HFFc6 (cell line): ENCODE results near the gene DNASE1L2. TPM values are rescaled to one million over a fixed set of nuclear protein-coding genes. Genes with fewer than 3 reads are reported as not detected.

Experiments used
- DNase-seq: peaks from one replicate; pipeline ENCODE4 v3.0.0-alpha.2; 2018
- H3K27ac Mint-ChIP-seq: 2 replicates; pipeline ENCODE4 v1.8.0; 2020; ENCODE audit warnings: mild to moderate bottlenecking, mixed read lengths
- H3K27me3 Mint-ChIP-seq: 2 replicates; pipeline ENCODE4 v1.8.0; 2021; ENCODE audit warnings: mild to moderate bottlenecking, moderate library complexity, mixed read lengths; ENCODE audit not compliant: insufficient read depth
- H3K36me3 Mint-ChIP-seq: 2 replicates; pipeline ENCODE4 v1.8.0; 2021; ENCODE audit warnings: low read depth, mixed read lengths
- H3K4me1 Mint-ChIP-seq: 2 replicates; pipeline ENCODE4 v1.8.0; 2020; ENCODE audit warnings: low read depth, mixed read lengths
- H3K4me3 Mint-ChIP-seq: 2 replicates; pipeline ENCODE4 v1.8.0; 2020; ENCODE audit warnings: mild to moderate bottlenecking, moderate library complexity, mixed read lengths
- H3K9me3 Mint-ChIP-seq: 2 replicates; pipeline ENCODE4 v1.8.0; 2020; ENCODE audit warnings: mild to moderate bottlenecking, mixed read lengths
- total RNA-seq, 6 experiments: library from RNA; stranded (reverse); fragmentation: NEBNext Ultra II Directional; extraction: Animal tissue kit (Norgen Biotek cat#: 25700); gene quantifications; 2 replicates in 1 of 6; 3 replicates in 5 of 6; pipeline ENCODE4 v1.2.3, GENCODE V29; 2021
- TF ChIP-seq, protein P1 (sequence below): fragments of 200-600 bp; sonication (generic); IDR thresholded peaks from 2 replicates; pipeline ENCODE4 v1.5.0; 2021; ENCODE audit warnings: antibody characterized with exemption, mild to moderate bottlenecking

The DNASE1L2 gene
- total RNA-seq, 6 experiments from 2014 or later: 0.82 to 1.5 (median 1.1) TPM

DNA sequence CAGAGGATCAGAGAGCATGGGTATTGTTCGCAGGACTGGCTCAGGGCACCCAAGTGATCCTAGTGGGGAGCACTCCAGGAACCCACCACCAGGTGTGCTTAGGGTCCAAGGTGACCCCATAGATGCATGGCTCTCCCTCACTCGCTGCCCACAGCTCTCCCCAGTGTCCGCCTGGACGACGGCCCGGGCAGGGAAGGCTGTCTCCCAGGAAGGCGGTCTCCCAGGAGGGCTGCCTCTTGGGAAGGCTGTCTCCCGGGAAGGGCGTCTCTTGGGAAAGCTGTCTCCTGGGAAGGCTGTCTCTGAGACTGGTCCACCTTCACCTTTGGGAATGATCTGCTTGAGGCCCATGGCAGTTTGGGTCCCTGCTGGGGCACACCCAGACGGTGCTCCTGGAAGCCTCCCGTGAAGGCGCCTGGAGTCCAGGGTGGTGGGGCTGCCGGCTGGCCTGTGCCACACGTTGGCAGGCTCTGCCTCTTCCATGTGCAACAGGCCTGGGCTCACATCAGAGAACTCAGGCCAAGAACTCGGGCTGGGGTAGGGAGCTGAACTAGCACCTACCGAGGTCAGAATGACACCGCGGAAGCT lies 10.1 kb downstream of the DNASE1L2 start:
- Mint-ChIP-seq H3K27ac (no peak overlapping the region), H3K36me3 (peaks cover 14% of the 10 kb centered on the region), H3K27me3 (no peaks in the 10 kb centered on the region), H3K4me1 (peaks cover 9% of the 10 kb centered on the region; the same call in 1 of the 2 replicates), H3K4me3 (no peak overlapping the region), H3K9me3 (no peaks in the 10 kb centered on the region)
- DNase-seq: no peak
- TF ChIP-seq, protein P1, sequence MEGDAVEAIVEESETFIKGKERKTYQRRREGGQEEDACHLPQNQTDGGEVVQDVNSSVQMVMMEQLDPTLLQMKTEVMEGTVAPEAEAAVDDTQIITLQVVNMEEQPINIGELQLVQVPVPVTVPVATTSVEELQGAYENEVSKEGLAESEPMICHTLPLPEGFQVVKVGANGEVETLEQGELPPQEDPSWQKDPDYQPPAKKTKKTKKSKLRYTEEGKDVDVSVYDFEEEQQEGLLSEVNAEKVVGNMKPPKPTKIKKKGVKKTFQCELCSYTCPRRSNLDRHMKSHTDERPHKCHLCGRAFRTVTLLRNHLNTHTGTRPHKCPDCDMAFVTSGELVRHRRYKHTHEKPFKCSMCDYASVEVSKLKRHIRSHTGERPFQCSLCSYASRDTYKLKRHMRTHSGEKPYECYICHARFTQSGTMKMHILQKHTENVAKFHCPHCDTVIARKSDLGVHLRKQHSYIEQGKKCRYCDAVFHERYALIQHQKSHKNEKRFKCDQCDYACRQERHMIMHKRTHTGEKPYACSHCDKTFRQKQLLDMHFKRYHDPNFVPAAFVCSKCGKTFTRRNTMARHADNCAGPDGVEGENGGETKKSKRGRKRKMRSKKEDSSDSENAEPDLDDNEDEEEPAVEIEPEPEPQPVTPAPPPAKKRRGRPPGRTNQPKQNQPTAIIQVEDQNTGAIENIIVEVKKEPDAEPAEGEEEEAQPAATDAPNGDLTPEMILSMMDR: no peak

DNA sequence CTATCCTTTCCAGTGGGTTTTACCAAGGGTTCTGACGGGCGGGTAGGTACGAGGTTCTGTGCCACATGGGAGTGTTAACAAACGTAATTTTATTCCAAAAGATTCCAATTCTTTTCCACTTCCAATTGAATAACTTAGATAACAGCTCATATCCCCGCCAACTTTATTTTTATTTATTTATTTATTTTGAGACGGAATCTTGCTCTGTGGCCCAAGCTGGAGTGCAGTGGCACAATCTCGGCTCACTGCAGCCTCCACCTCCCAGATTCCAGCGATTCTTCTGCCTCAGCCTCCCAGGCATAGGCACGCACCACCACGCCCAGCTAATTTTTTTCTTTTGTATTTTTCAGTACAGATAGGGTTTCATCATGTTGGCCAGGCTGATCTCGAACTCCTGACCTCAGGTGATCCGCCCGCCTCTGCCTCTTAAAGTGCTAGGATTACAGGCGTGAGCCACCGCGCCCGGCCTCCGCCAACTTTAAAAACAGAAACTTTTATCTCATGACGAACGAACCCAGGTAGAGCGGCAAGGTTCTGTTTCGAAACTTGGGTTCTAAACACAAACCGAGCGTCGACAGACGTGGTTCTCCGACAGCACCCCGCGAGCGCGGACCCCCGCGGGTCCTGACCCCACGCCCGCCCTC lies 14.5 kb downstream of the DNASE1L2 start:
- H3K27ac Mint-ChIP-seq: peak overlapping the region; percentile 86
- peaks cover 23% of the 10 kb centered on the region for H3K36me3 Mint-ChIP-seq
- peaks cover 24% of the 10 kb centered on the region for H3K4me1 Mint-ChIP-seq
- TF ChIP-seq, protein P1: no peak
- no peaks in the 10 kb centered on the region for H3K9me3 Mint-ChIP-seq
- no peaks in the 10 kb centered on the region for H3K27me3 Mint-ChIP-seq
- peak overlapping the region; percentile 97 for H3K4me3 Mint-ChIP-seq
- DNase-seq: peak; percentile 26

DNA sequence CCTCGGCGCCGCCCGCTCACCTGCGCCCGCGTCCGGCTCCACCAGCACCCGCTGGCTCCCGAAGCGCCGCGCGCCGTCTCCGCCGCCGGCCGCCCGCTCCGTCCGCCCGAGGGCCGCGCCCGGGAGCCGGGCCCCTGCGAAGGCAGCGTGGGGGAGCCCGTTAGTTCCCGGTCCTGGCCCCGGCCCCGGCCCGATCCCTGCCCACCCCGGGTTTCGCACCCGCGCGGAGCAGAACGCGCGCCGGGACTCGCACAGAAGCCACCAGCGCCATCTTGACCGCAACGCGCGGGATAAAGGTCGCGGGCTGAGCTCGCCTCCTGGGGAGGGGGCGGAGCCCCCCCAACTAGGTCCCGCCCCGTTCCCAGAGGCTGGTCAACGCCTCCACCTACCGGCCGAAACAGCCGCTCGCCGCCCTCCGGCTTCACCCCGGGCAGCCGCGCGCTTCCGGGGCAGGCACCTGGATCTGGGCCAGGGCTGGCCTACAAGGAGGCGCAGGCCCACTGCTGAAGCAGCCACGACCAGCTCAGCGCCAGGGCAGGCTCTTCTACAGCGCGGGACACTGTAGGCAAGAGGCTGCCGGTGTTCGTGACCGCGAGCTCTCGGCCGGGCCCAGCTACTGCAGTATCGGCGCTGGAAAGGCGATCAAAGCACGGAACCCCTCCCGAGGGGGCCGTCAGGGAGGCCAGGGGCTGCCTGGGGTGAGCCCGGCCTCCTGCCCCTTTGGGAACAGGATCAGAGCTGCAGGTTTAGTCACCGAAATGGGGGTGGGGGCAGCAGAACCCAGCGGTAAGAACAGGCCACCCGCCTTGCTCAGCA lies 15.3 kb downstream of the DNASE1L2 start, which contains the start of gene ECI1:
TSS of gene ECI1 (minus strand) at position 292 of the 816 bp plus-strand sequence. CDS start at position 271, 21 bp downstream.
- Mint-ChIP-seq H3K9me3 (no peaks in the 10 kb centered on the region), H3K36me3 (peaks cover 25% of the 10 kb centered on the region), H3K4me1 (peaks cover 24% of the 10 kb centered on the region), H3K27me3 (no peaks in the 10 kb centered on the region), H3K4me3 (peak within 1 kb of the TSS; percentile 97), H3K27ac (peak within 1 kb of the TSS; percentile 86)
- TF ChIP-seq, protein P1: peak; percentile 78
- peak; percentile 95 for DNase-seq

DNA sequence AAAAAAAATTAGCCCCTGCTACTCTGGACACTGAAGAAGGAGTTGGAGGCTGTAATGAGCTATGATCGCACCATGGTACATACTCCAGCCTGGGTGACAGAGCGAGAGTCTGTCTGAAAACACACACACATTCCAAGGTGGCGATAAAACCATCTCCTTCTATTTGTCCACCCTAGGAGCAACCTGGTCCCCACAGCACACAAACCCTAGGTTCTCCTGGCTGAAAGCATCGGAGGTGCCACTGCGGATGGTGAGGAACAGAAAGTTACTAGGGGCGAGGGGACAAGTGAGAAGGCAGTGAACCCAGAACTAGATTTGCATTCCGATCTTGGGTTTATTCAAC lies 16.5 kb downstream of the DNASE1L2 start:
- no peak for DNase-seq
- H3K4me1 Mint-ChIP-seq: peaks cover 24% of the 10 kb centered on the region
- TF ChIP-seq, protein P1: no peak
- peak overlapping the region; percentile 79 for H3K27ac Mint-ChIP-seq
- peaks cover 30% of the 10 kb centered on the region for H3K36me3 Mint-ChIP-seq
- no peaks in the 10 kb centered on the region for H3K27me3 Mint-ChIP-seq
- H3K4me3 Mint-ChIP-seq: no peak overlapping the region
- no peaks in the 10 kb centered on the region for H3K9me3 Mint-ChIP-seq

DNA sequence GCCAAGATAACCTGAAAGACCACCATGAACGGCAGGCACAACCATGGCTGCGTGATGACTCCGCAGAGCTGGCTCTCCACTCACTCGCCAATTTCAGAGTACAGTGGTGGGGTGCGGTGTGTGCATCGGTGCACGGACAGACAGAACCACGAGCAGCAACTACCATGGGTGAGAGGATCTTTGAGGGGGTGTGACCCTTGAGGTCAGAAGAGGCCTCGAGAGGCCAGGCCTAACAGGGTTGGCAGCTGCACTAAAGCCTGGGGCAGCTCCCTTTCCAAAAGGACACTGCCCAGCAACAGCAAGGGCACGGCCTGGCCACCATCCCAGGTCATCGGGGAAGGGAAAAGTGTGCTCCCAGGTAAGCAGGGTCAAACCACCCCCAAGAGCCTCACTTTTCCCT lies 17.0 kb downstream of the DNASE1L2 start:
- DNase-seq: no peak
- H3K27ac Mint-ChIP-seq: peak overlapping the region; percentile 79
- no peaks in the 10 kb centered on the region for H3K9me3 Mint-ChIP-seq
- peaks cover 30% of the 10 kb centered on the region for H3K36me3 Mint-ChIP-seq
- no peaks in the 10 kb centered on the region for H3K27me3 Mint-ChIP-seq
- TF ChIP-seq, protein P1: no peak
- H3K4me3 Mint-ChIP-seq: no peak overlapping the region
- peaks cover 24% of the 10 kb centered on the region for H3K4me1 Mint-ChIP-seq
